PC-3 (cell line): ENCODE results near the gene ZIC3. TPM values are rescaled to one million over a fixed set of nuclear protein-coding genes. Genes with fewer than 3 reads are reported as not detected.

ENCODE experiments used
- ATAC-seq: fragments of 200-7000 bp; cut with Tn5 transposase; 2 replicates; pipeline ENCODE4 v1.9.1; 2020; ENCODE audit warnings: mild to moderate bottlenecking, moderate library complexity
- BruUV-seq: library from RNA; stranded (reverse); fragments of 400-500 nt; replicated peaks from 2 replicates; lab custom pipeline; 2021; lab: Mats Ljungman, UMichigan
- CTCF ChIA-PET: fragments of 300-600 bp; sonication (Branson Sonifier 250); formaldehyde crosslinking; loops from one replicate; lab custom pipeline; 2022; ENCODE audit warnings: antibody characterized with exemption; lab: Charles Lee
- POLR2A ChIA-PET: fragments of 300-600 bp; sonication (Branson Sonifier 250); formaldehyde crosslinking; loops from one replicate; lab custom pipeline; 2022; ENCODE audit warnings: antibody characterized with exemption; ENCODE audit not compliant: unreplicated experiment; lab: Charles Lee
- DNase-seq: peaks from one replicate; pipeline ENCODE4 v3.0.0-alpha.2; 2015
- H2AFZ ChIP-seq: fragments of 300-600 bp; sonication (generic); 2 replicates; pipeline ENCODE4 v1.6.0; 2016; ENCODE audit warnings: antibody characterized with exemption, low read length
- H3F3A ChIP-seq: fragments of 300-600 bp; sonication (generic); one replicate; pipeline ENCODE4 v1.6.0; 2017; ENCODE audit warnings: antibody characterized with exemption, low read length, control low read depth, mild to moderate bottlenecking; ENCODE audit not compliant: unreplicated experiment
- H3K27ac ChIP-seq: fragments of 300-600 bp; sonication (generic); 2 replicates; pipeline ENCODE4 v1.5.1; 2016; ENCODE audit warnings: mild to moderate bottlenecking, low read length
- H3K27me3 ChIP-seq: fragments of 300-600 bp; sonication (generic); 2 replicates; pipeline ENCODE4 v1.6.1; 2016; ENCODE audit warnings: low read length, mixed read lengths
- H3K36me3 ChIP-seq: fragments of 300-600 bp; sonication (generic); 2 replicates; pipeline ENCODE4 v1.6.1; 2016; ENCODE audit warnings: low read depth, mixed run types, low read length, mixed read lengths
- H3K4me1 ChIP-seq: fragments of 300-600 bp; sonication (generic); 2 replicates; pipeline ENCODE4 v1.5.1; 2016; ENCODE audit warnings: low read length; ENCODE audit not compliant: insufficient read depth
- H3K4me2 ChIP-seq: fragments of 300-600 bp; sonication (generic); 2 replicates; pipeline ENCODE4 v1.6.0; 2016; ENCODE audit warnings: low read length
- H3K4me3 ChIP-seq: fragments of 300-600 bp; sonication (generic); 2 replicates; pipeline ENCODE4 v1.5.1; 2016; ENCODE audit warnings: mild to moderate bottlenecking, low read length, mixed read lengths
- H3K79me2 ChIP-seq: fragments of 300-600 bp; sonication (generic); 2 replicates; pipeline ENCODE4 v1.6.1; 2017; ENCODE audit warnings: low read length, mixed read lengths
- H3K9ac ChIP-seq: fragments of 300-600 bp; sonication (generic); 2 replicates; pipeline ENCODE4 v1.6.0; 2016; ENCODE audit warnings: mild to moderate bottlenecking, low read length
- H3K9me2 ChIP-seq: fragments of 300-600 bp; sonication (generic); replicated peaks from 2 replicates; pipeline ENCODE4 v1.6.1; 2016; ENCODE audit warnings: mixed run types, low read length, mixed read lengths
- H3K9me3 ChIP-seq: fragments of 300-600 bp; sonication (generic); 2 replicates; pipeline ENCODE4 v1.6.1; 2016; ENCODE audit warnings: low read length, mixed read lengths
- H4K20me1 ChIP-seq: fragments of 300-600 bp; sonication (generic); 2 replicates; pipeline ENCODE4 v1.6.1; 2016; ENCODE audit warnings: low read length, mixed read lengths
- EZH2 ChIP-seq: fragments of 300-600 bp; sonication (generic); IDR thresholded peaks from one replicate; pipeline ENCODE4 v1.6.1; 2017; ENCODE audit warnings: antibody characterized with exemption, mild to moderate bottlenecking, low read length; ENCODE audit not compliant: unreplicated experiment
- EZH2phosphoT487 ChIP-seq: fragments of 300-600 bp; sonication (generic); IDR thresholded peaks from 2 replicates; pipeline ENCODE4 v1.6.1; 2018; ENCODE audit warnings: mild to moderate bottlenecking, antibody characterized with exemption, low read length, borderline replicate concordance
- intact Hi-C: fragments of 100-400 bp; cut with micrococcal nuclease; formaldehyde crosslinking; loops from 2 replicates; pipeline ENCODE4 v1.9.0; 2023
- total RNA-seq: library from RNA; depleted of rRNA; stranded (reverse); fragments of >200 nt; gene quantifications from 2 replicates; pipeline ENCODE4 v1.2.3, GENCODE V29; 2014
- TF ChIP-seq, protein P1 (sequence below): fragments of 300-600 bp; sonication (generic); conservative IDR thresholded peaks from 2 replicates; pipeline ENCODE4 v1.5.1; 2017; ENCODE audit warnings: antibody characterized with exemption, low read depth, mild to moderate bottlenecking, low read length

Gene ZIC3
- total RNA-seq, 1 experiment from 2014 or later: not detected

DNA sequence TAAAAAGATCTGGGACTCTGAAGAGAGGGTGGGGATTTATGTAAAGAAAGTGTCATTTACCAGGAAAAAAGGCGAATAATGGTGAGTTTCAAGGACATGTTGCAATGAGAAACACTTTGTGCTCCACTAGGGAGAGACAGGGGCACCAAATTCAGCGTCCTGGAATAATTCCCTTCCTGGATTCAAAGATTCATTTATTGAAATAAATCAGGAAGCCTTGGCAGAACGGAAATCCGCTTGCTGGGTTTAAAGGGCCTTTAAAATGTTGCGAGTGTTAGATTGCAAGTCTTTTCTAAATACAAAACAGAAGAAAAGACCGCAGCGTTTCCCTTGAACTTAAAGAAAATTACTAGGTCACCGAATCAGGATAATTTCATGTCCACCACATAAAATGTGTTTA lies 3.8 kb upstream of the ZIC3 start:
- no peaks in the 10 kb centered on the region for H4K20me1 ChIP-seq
- CTCF ChIA-PET: no interaction called here

DNA sequence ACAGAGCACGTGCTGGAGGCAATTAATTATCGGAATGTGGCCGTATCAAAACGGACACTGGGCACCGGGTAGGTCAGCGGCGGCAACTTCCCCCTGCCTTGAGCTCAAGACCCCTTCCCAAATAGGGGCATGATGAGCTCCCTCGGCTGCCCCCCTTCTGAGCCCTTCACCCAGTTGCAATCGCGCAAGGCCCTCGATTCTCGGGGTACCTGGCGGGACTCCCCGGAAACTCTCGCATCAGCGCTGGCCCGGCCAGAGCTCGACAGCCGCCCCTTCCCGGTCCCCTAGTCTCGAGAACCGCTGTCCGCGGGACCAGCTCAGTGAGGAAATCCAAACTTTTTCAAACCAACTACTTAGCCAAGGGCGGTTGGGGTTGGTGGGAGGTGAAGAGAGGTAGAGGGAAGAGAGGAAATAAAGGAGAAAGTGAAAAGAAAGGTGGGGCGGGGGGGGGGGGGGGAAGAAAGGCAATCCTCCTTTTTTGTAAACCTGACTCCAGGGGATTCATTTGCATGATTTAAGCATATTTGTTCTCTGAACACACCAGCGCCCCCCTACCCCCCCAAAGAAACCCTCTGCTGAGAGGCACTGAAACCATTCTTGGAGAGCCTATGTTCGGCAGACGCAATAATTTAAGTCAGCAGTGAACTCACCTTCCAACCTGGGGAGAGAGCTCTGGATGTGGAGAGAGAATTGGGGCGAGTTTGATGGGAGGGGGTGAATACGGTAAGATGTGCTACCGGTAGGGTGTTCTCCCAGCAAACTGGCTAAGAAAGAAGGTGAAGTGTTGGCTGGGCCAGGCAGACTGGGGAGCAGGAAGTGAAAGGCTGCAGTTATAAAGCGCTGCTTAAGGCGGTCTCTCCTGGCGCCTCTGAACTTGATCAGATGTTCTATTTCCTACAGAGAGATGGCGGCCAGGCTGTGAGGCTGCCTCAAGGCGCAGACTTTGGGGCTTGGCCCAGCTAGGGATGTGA lies 2.0 kb upstream of the ZIC3 start:
- Histone ChIP-seq H3K4me2 (no peak overlapping the region), H3K27ac (no peak overlapping the region), H3K27me3 (peaks cover 47% of the 10 kb centered on the region), H3K9ac (no peak overlapping the region), H3K4me3 (no peak overlapping the region), H3K4me1 (0 out of 2 replicates have a peak, but pooled peaks cover 3% of the 10 kb centered on the region), H2AFZ (no peak overlapping the region), H3K36me3 (no peaks in the 10 kb centered on the region), H4K20me1 (no peaks in the 10 kb centered on the region), H3F3A (no peaks in the 10 kb centered on the region), H3K79me2 (no peaks in the 10 kb centered on the region), H3K9me3 (no peaks in the 10 kb centered on the region), H3K9me2 (no peaks in the 10 kb centered on the region)
- CTCF ChIA-PET: no interaction called here
- POLR2A ChIA-PET: no interaction called here
- intact Hi-C loops: loop anchor here (10.0 kb wide), 1 partner anchor 471 kb away; no protein-coding TSS in a partner anchor
- ATAC-seq: no peak
- no TSS peak for BruUV-seq
- no peak for TF ChIP-seq EZH2phosphoT487
- TF ChIP-seq, protein P1, sequence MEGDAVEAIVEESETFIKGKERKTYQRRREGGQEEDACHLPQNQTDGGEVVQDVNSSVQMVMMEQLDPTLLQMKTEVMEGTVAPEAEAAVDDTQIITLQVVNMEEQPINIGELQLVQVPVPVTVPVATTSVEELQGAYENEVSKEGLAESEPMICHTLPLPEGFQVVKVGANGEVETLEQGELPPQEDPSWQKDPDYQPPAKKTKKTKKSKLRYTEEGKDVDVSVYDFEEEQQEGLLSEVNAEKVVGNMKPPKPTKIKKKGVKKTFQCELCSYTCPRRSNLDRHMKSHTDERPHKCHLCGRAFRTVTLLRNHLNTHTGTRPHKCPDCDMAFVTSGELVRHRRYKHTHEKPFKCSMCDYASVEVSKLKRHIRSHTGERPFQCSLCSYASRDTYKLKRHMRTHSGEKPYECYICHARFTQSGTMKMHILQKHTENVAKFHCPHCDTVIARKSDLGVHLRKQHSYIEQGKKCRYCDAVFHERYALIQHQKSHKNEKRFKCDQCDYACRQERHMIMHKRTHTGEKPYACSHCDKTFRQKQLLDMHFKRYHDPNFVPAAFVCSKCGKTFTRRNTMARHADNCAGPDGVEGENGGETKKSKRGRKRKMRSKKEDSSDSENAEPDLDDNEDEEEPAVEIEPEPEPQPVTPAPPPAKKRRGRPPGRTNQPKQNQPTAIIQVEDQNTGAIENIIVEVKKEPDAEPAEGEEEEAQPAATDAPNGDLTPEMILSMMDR: no peak
- DNase-seq: no peak

More for the DNA sequence above, 3.8 kb upstream of the ZIC3 start:
- no peaks in the 10 kb centered on the region for H3K9me3 ChIP-seq
- H3K36me3 ChIP-seq: no peaks in the 10 kb centered on the region
- TF ChIP-seq EZH2: no peak
- TF ChIP-seq, protein P1: no peak
- no peak for TF ChIP-seq EZH2phosphoT487
- DNase-seq: no peak
- no peaks in the 10 kb centered on the region for H3K79me2 ChIP-seq
- no peaks in the 10 kb centered on the region for H3F3A ChIP-seq
- H3K27ac ChIP-seq: no peak overlapping the region
- BruUV-seq: no TSS peak
- H3K9me2 ChIP-seq: no peaks in the 10 kb centered on the region
- H3K4me2 ChIP-seq: no peak overlapping the region
- POLR2A ChIA-PET: no interaction called here
- H3K4me3 ChIP-seq: no peak overlapping the region
- no peak for ATAC-seq
- 0 out of 2 replicates have a peak, but pooled peaks cover 3% of the 10 kb centered on the region for H3K4me1 ChIP-seq
- H3K27me3 ChIP-seq: peaks cover 30% of the 10 kb centered on the region
- H3K9ac ChIP-seq: no peak overlapping the region
- intact Hi-C loops: loop anchor here (10.0 kb wide), 1 partner anchor 473 kb away; no protein-coding TSS in a partner anchor
- H2AFZ ChIP-seq: no peak overlapping the region
